AG04449 (cell line): ENCODE measurements around the gene WDCP.

Source experiments
- CTCF ChIA-PET: fragments of 350-600 bp; formaldehyde crosslinking; extraction: SDS; loops from one replicate; lab custom pipeline; 2021; ENCODE audit warnings: antibody characterized with exemption; lab: Yijun Ruan, JAX
- POLR2A ChIA-PET: fragments of 400-600, 350-600 bp; formaldehyde crosslinking; extraction: SDS; loops from one replicate; lab custom pipeline; 2020; ENCODE audit warnings: antibody characterized with exemption, inconsistent platforms; lab: Yijun Ruan, JAX
- DNase-seq: peaks from one replicate; pipeline ENCODE4 v3.0.0-alpha.2; 2010; ENCODE audit warnings: low read depth, low spot score
- H3K4me3 ChIP-seq: 2 replicates; pipeline ENCODE4 v1.5.1; 2011; ENCODE audit warnings: low read depth, mild to moderate bottlenecking, control low read depth, low read length
- TF ChIP-seq, protein P1 (sequence below): IDR thresholded peaks from one replicate; pipeline ENCODE4 v1.5.1; 2011; ENCODE audit warnings: mild to moderate bottlenecking, moderate library complexity, low read length, control low read depth, inconsistent platforms; ENCODE audit not compliant: insufficient read depth; ENCODE audit errors: missing control alignments

Gene WDCP

DNA sequence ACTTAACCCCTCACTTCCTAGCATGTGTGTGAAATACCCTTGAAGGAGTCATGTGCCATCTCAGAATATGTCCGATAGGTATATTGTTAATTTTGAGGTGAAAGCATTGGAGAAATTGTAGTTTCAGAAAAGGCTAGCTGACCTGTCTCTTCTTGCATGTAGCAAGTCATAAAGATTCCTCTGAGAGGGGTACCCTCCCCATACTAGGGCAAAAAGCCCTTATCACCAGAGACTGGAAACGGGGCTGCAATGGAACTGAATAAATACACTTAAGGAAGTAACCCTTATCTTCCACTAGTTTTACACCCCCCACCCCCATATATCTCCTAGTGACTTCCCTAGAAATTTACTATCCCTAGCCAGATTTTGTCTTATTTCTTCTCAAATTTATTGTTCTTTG lies 30.7 kb upstream of the WDCP start:
- no peak for DNase-seq
- CTCF ChIA-PET: interaction anchor here (2.4 kb wide), 1 partner anchor 152 kb away, joined by 12 read pairs; the partner anchor contains the start of gene ATAD2B
- H3K4me3 ChIP-seq: peak overlapping the region; percentile 97
- POLR2A ChIA-PET: no interaction called here
- TF ChIP-seq, protein P1, sequence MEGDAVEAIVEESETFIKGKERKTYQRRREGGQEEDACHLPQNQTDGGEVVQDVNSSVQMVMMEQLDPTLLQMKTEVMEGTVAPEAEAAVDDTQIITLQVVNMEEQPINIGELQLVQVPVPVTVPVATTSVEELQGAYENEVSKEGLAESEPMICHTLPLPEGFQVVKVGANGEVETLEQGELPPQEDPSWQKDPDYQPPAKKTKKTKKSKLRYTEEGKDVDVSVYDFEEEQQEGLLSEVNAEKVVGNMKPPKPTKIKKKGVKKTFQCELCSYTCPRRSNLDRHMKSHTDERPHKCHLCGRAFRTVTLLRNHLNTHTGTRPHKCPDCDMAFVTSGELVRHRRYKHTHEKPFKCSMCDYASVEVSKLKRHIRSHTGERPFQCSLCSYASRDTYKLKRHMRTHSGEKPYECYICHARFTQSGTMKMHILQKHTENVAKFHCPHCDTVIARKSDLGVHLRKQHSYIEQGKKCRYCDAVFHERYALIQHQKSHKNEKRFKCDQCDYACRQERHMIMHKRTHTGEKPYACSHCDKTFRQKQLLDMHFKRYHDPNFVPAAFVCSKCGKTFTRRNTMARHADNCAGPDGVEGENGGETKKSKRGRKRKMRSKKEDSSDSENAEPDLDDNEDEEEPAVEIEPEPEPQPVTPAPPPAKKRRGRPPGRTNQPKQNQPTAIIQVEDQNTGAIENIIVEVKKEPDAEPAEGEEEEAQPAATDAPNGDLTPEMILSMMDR: no peak

DNA sequence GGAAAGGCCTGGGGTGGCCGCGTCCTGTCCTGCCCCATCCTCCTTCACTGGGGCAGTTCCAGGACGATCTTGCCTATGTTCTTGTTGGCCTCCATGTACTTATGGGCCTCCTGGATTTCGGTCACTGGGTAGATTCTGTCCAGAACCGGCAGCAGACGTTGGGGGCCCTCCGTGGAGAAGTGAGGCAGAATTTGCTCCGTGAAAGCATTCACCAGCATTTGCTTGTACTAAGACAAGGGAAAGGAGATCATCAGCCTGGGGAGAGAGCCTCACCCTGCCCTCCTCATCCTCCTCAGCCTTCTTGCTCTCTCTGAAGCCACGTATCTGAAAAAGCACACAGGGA lies 30.3 kb upstream of the WDCP start:
- TF ChIP-seq, protein P1: no peak
- ChIA-PET POLR2A (interaction anchor here (0.6 to 1.8 kb wide), 3 partner anchors 30 to 307 kb away, joined by 3 to 7 read pairs (median 5); partner anchors contain the start of gene WDCP), CTCF (interaction anchor here (1.3 to 2.4 kb wide), 2 partner anchors 152 to 253 kb away, joined by 4 to 12 read pairs; partner anchors contain the start of gene ATAD2B)
- no peak for DNase-seq
- peak overlapping the region; percentile 97 for H3K4me3 ChIP-seq

DNA sequence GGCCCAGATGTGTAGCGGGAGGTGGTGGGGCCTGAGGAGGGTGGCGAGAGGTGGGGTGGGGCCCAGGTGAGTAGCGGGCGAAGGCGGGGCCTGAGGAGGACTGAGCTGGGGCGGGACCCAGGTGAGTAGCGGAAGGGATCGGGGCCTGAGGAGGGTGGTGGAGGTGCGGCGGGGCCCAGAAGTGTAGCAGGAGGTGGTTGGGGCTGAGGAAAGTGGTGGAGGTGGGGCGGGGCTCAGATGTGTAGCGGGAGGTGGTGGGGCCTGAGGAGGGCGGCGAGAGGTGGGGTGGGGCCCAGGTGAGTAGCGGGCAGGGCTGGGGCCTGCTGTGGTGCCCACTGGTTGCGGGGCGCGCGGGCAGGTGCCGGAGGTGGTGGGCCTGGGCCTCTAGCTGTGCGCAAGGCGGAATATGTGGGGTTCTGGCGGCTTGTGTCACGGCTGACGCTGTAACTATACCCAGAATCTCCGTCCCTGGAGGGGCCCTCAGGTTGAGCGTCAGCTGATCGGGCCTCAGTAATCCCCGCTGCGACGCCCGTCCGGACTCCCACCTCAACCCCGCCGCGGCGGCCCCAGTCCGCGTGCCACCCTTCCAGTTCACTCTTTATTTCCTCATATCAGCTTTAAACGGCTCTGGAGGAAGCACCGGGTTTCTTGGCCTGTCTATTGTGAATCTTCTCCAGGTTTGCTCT lies 29.8 kb upstream of the WDCP start:
- CTCF ChIA-PET: interaction anchor here (1.3 to 2.4 kb wide), 3 partner anchors 8 to 252 kb away, joined by 4 to 12 read pairs (median 8); partner anchors contain the start of genes ATAD2B and TP53I3
- POLR2A ChIA-PET: interaction anchor here (0.6 to 1.8 kb wide), 8 partner anchors 8 to 308 kb away, joined by 3 to 11 read pairs (median 6); partner anchors contain the start of genes ATAD2B, TP53I3 and WDCP
- H3K4me3 ChIP-seq: peak overlapping the region; percentile 97
- TF ChIP-seq, protein P1: no peak
- DNase-seq: no peak

DNA sequence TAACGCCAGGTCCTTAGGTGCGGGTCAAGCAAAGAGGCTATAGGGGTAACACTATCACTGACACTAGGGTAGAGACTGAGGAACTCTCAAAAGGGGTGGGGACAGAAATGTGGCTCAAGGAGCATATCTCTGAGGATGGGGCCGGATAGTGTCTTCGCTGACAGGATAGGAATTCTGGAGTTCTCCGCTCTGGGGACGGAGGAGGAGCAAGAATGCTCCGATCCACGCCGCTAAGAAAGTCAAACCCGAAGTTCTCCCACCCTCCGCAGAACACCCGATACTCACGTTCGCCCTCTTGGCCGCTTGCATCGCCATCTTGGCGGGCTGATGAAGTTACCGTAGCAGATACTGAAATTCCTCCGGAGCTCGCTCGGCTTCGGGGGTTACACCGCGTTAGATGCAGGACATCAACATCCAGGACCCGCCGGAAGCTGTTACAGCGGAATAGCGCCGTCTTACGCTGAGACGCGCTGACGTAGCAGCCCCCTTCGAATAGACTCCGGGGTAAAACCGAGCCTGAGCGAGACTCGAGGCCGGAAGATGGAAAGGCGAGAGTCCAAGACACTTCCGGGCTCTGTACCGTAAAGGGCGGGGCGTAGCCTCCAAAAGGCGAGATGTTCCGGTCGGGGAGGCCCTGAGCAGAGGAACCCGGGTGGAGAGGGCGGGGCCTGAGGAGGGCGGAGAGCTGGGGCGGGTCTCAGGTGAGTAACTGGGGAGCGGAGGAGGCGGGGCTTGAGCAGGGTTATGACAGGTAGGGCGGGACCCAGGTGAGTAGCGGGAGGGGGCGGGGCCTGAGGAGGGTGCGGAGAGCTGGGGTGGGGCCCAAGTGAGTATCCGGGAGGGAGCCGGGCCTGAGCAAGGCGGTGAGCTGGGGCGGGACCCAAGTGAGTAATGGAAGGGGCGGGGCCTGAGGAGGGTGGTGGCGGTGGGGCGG lies 29.0 kb upstream of the WDCP start, which contains the start of gene SF3B6:
Gene SF3B6 (minus strand): TSS at position 412 of the 934 bp plus-strand sequence. CDS start 97 bp downstream, at position 315.
- POLR2A ChIA-PET: interaction anchor here (0.7 to 1.8 kb wide), 6 partner anchors 9 to 149 kb away, joined by 3 to 11 read pairs (median 8); partner anchors contain the start of genes ATAD2B, TP53I3 and WDCP
- CTCF ChIA-PET: interaction anchor here (1.2 to 2.2 kb wide), 3 partner anchors 8 to 251 kb away, joined by 4 to 8 read pairs (median 8); partner anchors contain the start of genes ATAD2B and TP53I3
- DNase-seq: peak; percentile 88
- H3K4me3 ChIP-seq: peak within 1 kb of the TSS; percentile 97
- TF ChIP-seq, protein P1: no peak

DNA sequence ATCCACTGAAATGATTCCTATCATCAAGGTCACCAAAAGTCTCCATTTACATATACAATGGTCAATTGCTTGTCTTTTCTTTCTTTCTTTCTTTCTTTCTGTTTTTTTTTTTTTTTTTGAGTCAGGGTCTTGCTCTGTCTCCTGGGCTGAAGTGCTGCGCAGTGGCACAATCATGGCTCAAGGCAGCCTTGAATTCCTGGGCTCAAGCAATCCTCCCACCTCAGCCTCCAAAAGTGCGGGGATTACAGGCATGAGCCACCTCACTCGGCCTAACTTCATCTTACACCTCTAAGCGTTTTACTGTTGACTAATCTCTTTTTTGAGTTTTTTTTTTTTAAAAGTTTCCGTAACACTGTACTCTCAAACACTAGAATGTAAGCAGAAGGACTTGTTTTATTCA lies 28.1 kb upstream of the WDCP start:
- DNase-seq: no peak
- TF ChIP-seq, protein P1: no peak
- ChIA-PET POLR2A (no interaction called here), CTCF (interaction anchor here (2.2 kb wide), 1 partner anchor 9 kb away, joined by 8 read pairs; the partner anchor contains the start of gene TP53I3)
- H3K4me3 ChIP-seq: peak overlapping the region; percentile 97
